PC-3 (cell line): ENCODE data around the gene CNR2. TPM values are rescaled to one million over a fixed set of nuclear protein-coding genes. Genes with fewer than 3 reads are reported as not detected.
"Not testable (repeated sequence)": the region's sequence is repeated elsewhere in the genome, so short reads cannot be mapped to it uniquely, and the experiment has no call there.

Experiments
- ATAC-seq: fragments of 200-7000 bp; cut with Tn5 transposase; 2 replicates; pipeline ENCODE4 v1.9.1; 2020; ENCODE audit warnings: mild to moderate bottlenecking, moderate library complexity
- BruUV-seq: library from RNA; stranded (reverse); fragments of 400-500 nt; replicated peaks from 2 replicates; lab custom pipeline; 2021; lab: Mats Ljungman, UMichigan
- CTCF ChIA-PET: fragments of 300-600 bp; sonication (Branson Sonifier 250); formaldehyde crosslinking; loops from one replicate; lab custom pipeline; 2022; ENCODE audit warnings: antibody characterized with exemption; lab: Charles Lee
- POLR2A ChIA-PET: fragments of 300-600 bp; sonication (Branson Sonifier 250); formaldehyde crosslinking; loops from one replicate; lab custom pipeline; 2022; ENCODE audit warnings: antibody characterized with exemption; ENCODE audit not compliant: unreplicated experiment; lab: Charles Lee
- DNase-seq: peaks from one replicate; pipeline ENCODE4 v3.0.0-alpha.2; 2015
- H2AFZ ChIP-seq: fragments of 300-600 bp; sonication (generic); 2 replicates; pipeline ENCODE4 v1.6.0; 2016; ENCODE audit warnings: antibody characterized with exemption, low read length
- H3F3A ChIP-seq: fragments of 300-600 bp; sonication (generic); one replicate; pipeline ENCODE4 v1.6.0; 2017; ENCODE audit warnings: antibody characterized with exemption, low read length, control low read depth, mild to moderate bottlenecking; ENCODE audit not compliant: unreplicated experiment
- H3K27ac ChIP-seq: fragments of 300-600 bp; sonication (generic); 2 replicates; pipeline ENCODE4 v1.5.1; 2016; ENCODE audit warnings: mild to moderate bottlenecking, low read length
- H3K27me3 ChIP-seq: fragments of 300-600 bp; sonication (generic); 2 replicates; pipeline ENCODE4 v1.6.1; 2016; ENCODE audit warnings: low read length, mixed read lengths
- H3K36me3 ChIP-seq: fragments of 300-600 bp; sonication (generic); 2 replicates; pipeline ENCODE4 v1.6.1; 2016; ENCODE audit warnings: low read depth, mixed run types, low read length, mixed read lengths
- H3K4me1 ChIP-seq: fragments of 300-600 bp; sonication (generic); 2 replicates; pipeline ENCODE4 v1.5.1; 2016; ENCODE audit warnings: low read length; ENCODE audit not compliant: insufficient read depth
- H3K4me2 ChIP-seq: fragments of 300-600 bp; sonication (generic); 2 replicates; pipeline ENCODE4 v1.6.0; 2016; ENCODE audit warnings: low read length
- H3K4me3 ChIP-seq: fragments of 300-600 bp; sonication (generic); 2 replicates; pipeline ENCODE4 v1.5.1; 2016; ENCODE audit warnings: mild to moderate bottlenecking, low read length, mixed read lengths
- H3K79me2 ChIP-seq: fragments of 300-600 bp; sonication (generic); 2 replicates; pipeline ENCODE4 v1.6.1; 2017; ENCODE audit warnings: low read length, mixed read lengths
- H3K9ac ChIP-seq: fragments of 300-600 bp; sonication (generic); 2 replicates; pipeline ENCODE4 v1.6.0; 2016; ENCODE audit warnings: mild to moderate bottlenecking, low read length
- H3K9me2 ChIP-seq: fragments of 300-600 bp; sonication (generic); replicated peaks from 2 replicates; pipeline ENCODE4 v1.6.1; 2016; ENCODE audit warnings: mixed run types, low read length, mixed read lengths
- H3K9me3 ChIP-seq: fragments of 300-600 bp; sonication (generic); 2 replicates; pipeline ENCODE4 v1.6.1; 2016; ENCODE audit warnings: low read length, mixed read lengths
- H4K20me1 ChIP-seq: fragments of 300-600 bp; sonication (generic); 2 replicates; pipeline ENCODE4 v1.6.1; 2016; ENCODE audit warnings: low read length, mixed read lengths
- EZH2 ChIP-seq: fragments of 300-600 bp; sonication (generic); IDR thresholded peaks from one replicate; pipeline ENCODE4 v1.6.1; 2017; ENCODE audit warnings: antibody characterized with exemption, mild to moderate bottlenecking, low read length; ENCODE audit not compliant: unreplicated experiment
- EZH2phosphoT487 ChIP-seq: fragments of 300-600 bp; sonication (generic); IDR thresholded peaks from 2 replicates; pipeline ENCODE4 v1.6.1; 2018; ENCODE audit warnings: mild to moderate bottlenecking, antibody characterized with exemption, low read length, borderline replicate concordance
- intact Hi-C: fragments of 100-400 bp; cut with micrococcal nuclease; formaldehyde crosslinking; loops from 2 replicates; pipeline ENCODE4 v1.9.0; 2023
- total RNA-seq: library from RNA; depleted of rRNA; stranded (reverse); fragments of >200 nt; gene quantifications from 2 replicates; pipeline ENCODE4 v1.2.3, GENCODE V29; 2014
- TF ChIP-seq, protein P1 (sequence below): fragments of 300-600 bp; sonication (generic); conservative IDR thresholded peaks from 2 replicates; pipeline ENCODE4 v1.5.1; 2017; ENCODE audit warnings: antibody characterized with exemption, low read depth, mild to moderate bottlenecking, low read length

The CNR2 gene
- total RNA-seq, 1 experiment from 2014 or later = not detected

DNA sequence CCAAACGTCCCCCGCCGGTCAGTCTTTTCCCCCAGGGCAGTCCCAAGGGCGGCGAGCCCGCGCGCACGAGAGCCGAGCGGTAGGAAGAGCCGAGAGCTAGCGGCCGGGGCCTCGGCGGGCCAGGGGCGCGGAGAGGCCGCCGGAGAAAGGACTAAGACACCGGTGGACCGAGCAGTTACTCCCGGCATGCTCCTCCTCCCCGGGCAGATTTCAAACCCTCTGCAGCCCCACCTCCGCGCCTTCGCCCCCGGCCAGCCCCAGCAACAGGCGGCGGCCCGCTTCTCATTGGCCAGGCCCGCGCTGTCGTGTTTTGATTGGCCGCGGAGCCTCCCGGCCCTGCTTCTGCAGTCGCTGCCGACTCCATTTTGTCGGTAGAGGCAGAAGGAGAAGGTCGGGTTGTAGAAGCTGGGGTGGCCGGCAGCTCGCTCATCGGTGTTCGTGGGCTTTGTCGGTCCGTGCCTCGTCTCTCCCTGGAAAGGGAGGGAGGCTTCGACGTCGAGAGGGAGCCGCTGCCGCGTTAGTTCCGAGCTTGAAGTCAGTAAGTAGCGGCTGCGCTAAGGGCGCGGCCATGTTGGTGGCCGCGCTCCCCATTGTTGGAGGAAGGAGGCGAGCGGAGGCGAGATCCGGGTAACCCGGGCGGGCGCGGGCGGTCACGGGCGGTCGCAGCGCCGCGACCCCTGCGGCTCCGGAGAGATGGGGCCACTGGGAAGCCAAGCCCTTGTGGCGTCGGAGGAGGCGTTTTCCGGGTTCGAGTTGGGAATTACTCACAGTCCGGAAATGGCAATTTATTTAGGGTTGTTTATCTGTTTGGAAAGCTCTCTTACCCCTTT, 46.5 kb upstream of the CNR2 start, which contains the start of gene PNRC2:
PNRC2 (plus strand) TSS at position 368 of the 830 bp plus-strand sequence. CDS start 1,630 bp downstream, outside the sequence.
- H3K9me3 ChIP-seq = no peaks in the 10 kb centered on the region
- H3K36me3 ChIP-seq = peaks cover 18% of the 10 kb centered on the region
- H3K79me2 ChIP-seq = peaks cover 24% of the 10 kb centered on the region
- peaks cover 19% of the 10 kb centered on the region for H3F3A ChIP-seq
- H3K9me2 ChIP-seq = no peaks in the 10 kb centered on the region
- H3K27me3 ChIP-seq = no peaks in the 10 kb centered on the region
- peak within 1 kb of the TSS; percentile 94 for H3K4me3 ChIP-seq
- ATAC-seq = peak; percentile 91
- H4K20me1 ChIP-seq = peaks cover 13% of the 10 kb centered on the region
- H3K27ac ChIP-seq = peak within 1 kb of the TSS; percentile 97
- H3K4me1 ChIP-seq = peaks cover 40% of the 10 kb centered on the region
- H3K9ac ChIP-seq = peak within 1 kb of the TSS; percentile 94
- POLR2A ChIA-PET = interaction anchor here (0.6 to 1.0 kb wide), 9 partner anchors 10 to 615 kb away, joined by 3 to 8 read pairs (median 5); no protein-coding TSS in a partner anchor
- TF ChIP-seq EZH2 = no peak
- TF ChIP-seq, protein P1, sequence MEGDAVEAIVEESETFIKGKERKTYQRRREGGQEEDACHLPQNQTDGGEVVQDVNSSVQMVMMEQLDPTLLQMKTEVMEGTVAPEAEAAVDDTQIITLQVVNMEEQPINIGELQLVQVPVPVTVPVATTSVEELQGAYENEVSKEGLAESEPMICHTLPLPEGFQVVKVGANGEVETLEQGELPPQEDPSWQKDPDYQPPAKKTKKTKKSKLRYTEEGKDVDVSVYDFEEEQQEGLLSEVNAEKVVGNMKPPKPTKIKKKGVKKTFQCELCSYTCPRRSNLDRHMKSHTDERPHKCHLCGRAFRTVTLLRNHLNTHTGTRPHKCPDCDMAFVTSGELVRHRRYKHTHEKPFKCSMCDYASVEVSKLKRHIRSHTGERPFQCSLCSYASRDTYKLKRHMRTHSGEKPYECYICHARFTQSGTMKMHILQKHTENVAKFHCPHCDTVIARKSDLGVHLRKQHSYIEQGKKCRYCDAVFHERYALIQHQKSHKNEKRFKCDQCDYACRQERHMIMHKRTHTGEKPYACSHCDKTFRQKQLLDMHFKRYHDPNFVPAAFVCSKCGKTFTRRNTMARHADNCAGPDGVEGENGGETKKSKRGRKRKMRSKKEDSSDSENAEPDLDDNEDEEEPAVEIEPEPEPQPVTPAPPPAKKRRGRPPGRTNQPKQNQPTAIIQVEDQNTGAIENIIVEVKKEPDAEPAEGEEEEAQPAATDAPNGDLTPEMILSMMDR = no peak
- no peak for TF ChIP-seq EZH2phosphoT487
- H2AFZ ChIP-seq = peak within 1 kb of the TSS; percentile 84
- intact Hi-C loops = loop anchor here (5.0 to 10.0 kb wide), 2 partner anchors 37 to 155 kb away; partner anchors contain the start of gene MYOM3
- no TSS peak for BruUV-seq
- CTCF ChIA-PET = interaction anchor here (0.5 kb wide), 1 partner anchor 20 kb away, joined by 3 read pairs; the partner anchor contains the start of gene SRSF10
- DNase-seq = peak; percentile 95
- H3K4me2 ChIP-seq = peak within 1 kb of the TSS; percentile 95

DNA sequence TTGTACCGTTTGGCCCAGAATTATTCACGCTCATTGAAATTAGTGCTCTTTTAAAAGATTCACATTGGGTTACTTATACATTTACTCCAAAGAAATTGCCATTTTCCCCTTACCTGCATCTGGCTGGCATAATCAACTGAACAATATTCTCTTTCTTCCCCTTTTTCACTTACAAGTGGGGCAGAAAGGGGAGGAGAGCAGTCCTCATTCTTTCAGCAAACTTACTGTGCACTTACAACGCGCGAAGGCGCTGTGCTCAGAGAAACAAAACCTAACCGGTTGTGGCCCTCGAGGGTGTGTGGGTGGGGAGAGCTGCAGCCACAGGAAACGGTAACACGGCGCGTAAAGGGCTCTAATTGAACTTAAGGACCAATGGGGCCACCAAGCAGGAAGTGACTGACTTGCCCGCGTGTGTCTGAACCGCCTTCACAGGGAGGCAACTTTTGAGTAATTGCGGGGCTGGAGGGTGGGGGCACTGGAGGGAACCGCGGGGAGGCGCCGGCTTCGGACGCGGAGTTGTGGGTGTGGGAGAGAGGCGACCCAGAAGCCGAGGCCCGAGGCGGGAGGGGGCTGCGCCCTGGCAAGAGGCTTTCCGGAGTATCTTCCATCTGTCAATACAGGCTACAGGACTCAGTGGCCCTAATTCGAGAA, 45.8 kb upstream of the CNR2 start:
- ChIA-PET CTCF (interaction anchor here (0.5 kb wide), 1 partner anchor 21 kb away, joined by 3 read pairs; the partner anchor contains the start of gene SRSF10), POLR2A (interaction anchor here (0.6 kb wide), 4 partner anchors 9 to 191 kb away, joined by 3 to 8 read pairs (median 4); no protein-coding TSS in a partner anchor)
- H3K4me2 ChIP-seq = peak overlapping the region; percentile 95
- no peaks in the 10 kb centered on the region for H3K9me2 ChIP-seq
- intact Hi-C loops = loop anchor here (5.0 kb wide), 1 partner anchor 37 kb away; no protein-coding TSS in a partner anchor
- peak; percentile 63 for ATAC-seq
- peaks cover 17% of the 10 kb centered on the region for H3K36me3 ChIP-seq
- peak overlapping the region; percentile 97 for H3K27ac ChIP-seq
- DNase-seq = peak; percentile 83
- no peaks in the 10 kb centered on the region for H3K27me3 ChIP-seq
- peak overlapping the region; percentile 84 for H2AFZ ChIP-seq
- H4K20me1 ChIP-seq = peaks cover 13% of the 10 kb centered on the region
- TSS peak; percentile 56 for BruUV-seq
- peaks cover 41% of the 10 kb centered on the region for H3K4me1 ChIP-seq
- H3K79me2 ChIP-seq = peaks cover 24% of the 10 kb centered on the region
- peak overlapping the region; percentile 94 for H3K9ac ChIP-seq
- peak overlapping the region; percentile 94 for H3K4me3 ChIP-seq
- TF ChIP-seq EZH2 (no peak), EZH2phosphoT487 (no peak)
- TF ChIP-seq, protein P1 = peak; percentile 43; the same call in 1 of the 2 replicates
- H3K9me3 ChIP-seq = no peaks in the 10 kb centered on the region
- peaks cover 15% of the 10 kb centered on the region for H3F3A ChIP-seq

DNA sequence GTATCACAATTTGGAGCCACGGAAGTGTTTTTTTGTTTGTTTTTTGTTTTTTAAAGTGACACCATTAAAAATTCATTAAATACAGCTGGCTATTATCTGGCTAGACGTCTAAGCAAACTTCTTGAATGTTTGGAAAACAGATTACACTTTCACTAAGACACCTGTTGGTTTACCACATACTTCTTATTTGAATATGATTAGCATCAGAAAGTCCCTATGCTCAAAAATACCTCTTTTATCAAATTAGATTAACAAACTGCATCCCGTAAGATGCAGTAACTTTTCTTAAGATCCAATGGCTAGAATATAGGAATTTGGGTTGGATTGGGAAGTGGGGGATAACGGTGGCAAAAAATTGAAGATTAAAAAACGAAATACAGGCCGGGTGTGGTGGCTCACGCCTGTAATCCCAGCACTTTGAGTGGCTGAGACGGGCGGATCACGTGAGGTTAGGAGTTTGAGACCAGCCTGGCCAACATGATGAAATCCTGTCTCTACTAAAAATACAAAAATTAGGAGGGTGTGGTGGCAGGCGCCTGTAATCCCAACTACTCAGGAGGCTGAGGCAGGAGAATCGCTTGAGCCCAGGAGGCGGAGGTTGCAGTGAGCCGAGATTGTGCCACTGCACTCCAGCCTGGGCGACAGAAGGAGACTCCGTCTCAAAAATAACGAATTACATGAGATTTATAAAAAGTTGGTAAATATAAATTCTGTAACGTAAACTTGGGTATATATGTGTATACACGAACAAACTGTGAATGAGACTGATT, 45.1 kb upstream of the CNR2 start:
- BruUV-seq, H3K9me3 ChIP-seq, H3F3A ChIP-seq, H2AFZ ChIP-seq, DNase-seq, H3K27me3 ChIP-seq, ATAC-seq, H3K9me2 ChIP-seq: not testable (repeated sequence)
- H3K27ac ChIP-seq = peak overlapping the region; percentile 97
- CTCF ChIA-PET = interaction anchor here (1.0 kb wide), 1 partner anchor 68 kb away, joined by 9 read pairs; no protein-coding TSS in a partner anchor
- POLR2A ChIA-PET = interaction anchor here (0.6 kb wide), 1 partner anchor 89 kb away, joined by 3 read pairs; no protein-coding TSS in a partner anchor
- H4K20me1 ChIP-seq = peaks cover 13% of the 10 kb centered on the region
- H3K4me2 ChIP-seq = peak overlapping the region; percentile 95
- peaks cover 43% of the 10 kb centered on the region for H3K4me1 ChIP-seq
- peaks cover 24% of the 10 kb centered on the region for H3K79me2 ChIP-seq
- H3K9ac ChIP-seq = peak overlapping the region; percentile 94
- intact Hi-C loops = loop anchor here (5.0 kb wide), 1 partner anchor 36 kb away; no protein-coding TSS in a partner anchor
- H3K36me3 ChIP-seq = peaks cover 12% of the 10 kb centered on the region
- H3K4me3 ChIP-seq = peak overlapping the region; percentile 94
